IPS-20b (cell line): ENCODE results near the gene USP32.

Experiments used
- H3K27ac ChIP-seq: one replicate; pipeline ENCODE4 v1.5.1; 2013; ENCODE audit warnings: low read length
- H3K27me3 ChIP-seq: 2 replicates; pipeline ENCODE4 v1.6.1; 2013; ENCODE audit warnings: mild to moderate bottlenecking, low read length, inconsistent platforms; ENCODE audit not compliant: insufficient read depth
- H3K36me3 ChIP-seq: 2 replicates; pipeline ENCODE4 v1.6.1; 2013; ENCODE audit warnings: low read depth, mild to moderate bottlenecking, inconsistent platforms, low read length, moderate library complexity; ENCODE audit not compliant: insufficient read depth
- H3K4me1 ChIP-seq: 2 replicates; pipeline ENCODE4 v1.6.1; 2013; ENCODE audit warnings: mild to moderate bottlenecking, control low read depth, inconsistent platforms, low read length, moderate library complexity; ENCODE audit not compliant: insufficient read depth
- H3K4me3 ChIP-seq: 2 replicates; pipeline ENCODE4 v1.5.1; 2013; ENCODE audit warnings: mild to moderate bottlenecking, low read length, inconsistent platforms
- H3K9ac ChIP-seq: 2 replicates; pipeline ENCODE4 v1.6.1; 2013; ENCODE audit warnings: low read depth, mild to moderate bottlenecking, inconsistent platforms, low read length, moderate library complexity
- H3K9me3 ChIP-seq: 2 replicates; pipeline ENCODE4 v1.6.1; 2013; ENCODE audit warnings: mild to moderate bottlenecking, low read depth, low read length, inconsistent platforms; ENCODE audit not compliant: insufficient read depth

USP32 gene

GRCh38 chr17:60359415-60359814, 32.5 kb downstream of the USP32 start:
- Histone ChIP-seq H3K27ac (no peak overlapping the region), H3K36me3 (no peaks in the 10 kb centered on the region), H3K9me3 (no peaks in the 10 kb centered on the region), H3K9ac (no peak overlapping the region), H3K4me3 (no peak overlapping the region), H3K27me3 (no peaks in the 10 kb centered on the region), H3K4me1 (no peaks in the 10 kb centered on the region; the same call in 1 of the 2 replicates)

DNA sequence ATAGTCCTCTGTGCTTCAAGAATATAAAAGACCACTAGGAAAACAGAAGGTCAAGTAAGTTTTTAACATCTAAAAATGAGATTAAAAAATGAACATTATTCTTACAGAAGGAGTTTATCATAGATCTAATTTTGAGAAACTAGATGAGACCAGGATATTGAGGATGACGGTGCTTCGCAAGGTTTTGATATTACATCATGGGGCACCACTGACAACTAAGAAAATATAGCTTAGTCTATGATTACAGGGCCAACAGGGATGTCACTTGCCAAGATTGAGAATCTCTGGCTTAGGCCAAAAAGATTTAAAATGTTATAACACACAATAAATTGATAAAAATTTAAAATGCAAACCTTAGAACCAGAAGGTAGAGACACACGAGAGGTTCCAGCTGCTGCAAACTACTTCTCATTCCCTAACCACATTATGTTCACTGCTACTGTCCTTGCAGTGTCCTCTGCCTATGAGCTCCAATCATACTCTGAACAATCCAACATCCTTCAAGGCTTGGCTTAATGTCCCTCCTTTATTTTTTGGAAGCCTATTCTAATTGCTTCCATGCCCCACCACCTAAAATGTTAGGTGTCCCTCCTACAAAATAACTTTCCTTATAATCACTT, 33.2 kb downstream of the USP32 start:
- H3K4me3 ChIP-seq = no peak overlapping the region
- H3K9me3 ChIP-seq = no peaks in the 10 kb centered on the region
- H3K36me3 ChIP-seq = no peaks in the 10 kb centered on the region
- no peaks in the 10 kb centered on the region; the same call in 1 of the 2 replicates for H3K4me1 ChIP-seq
- H3K27ac ChIP-seq = no peak overlapping the region
- no peak overlapping the region for H3K9ac ChIP-seq
- H3K27me3 ChIP-seq = no peaks in the 10 kb centered on the region

DNA sequence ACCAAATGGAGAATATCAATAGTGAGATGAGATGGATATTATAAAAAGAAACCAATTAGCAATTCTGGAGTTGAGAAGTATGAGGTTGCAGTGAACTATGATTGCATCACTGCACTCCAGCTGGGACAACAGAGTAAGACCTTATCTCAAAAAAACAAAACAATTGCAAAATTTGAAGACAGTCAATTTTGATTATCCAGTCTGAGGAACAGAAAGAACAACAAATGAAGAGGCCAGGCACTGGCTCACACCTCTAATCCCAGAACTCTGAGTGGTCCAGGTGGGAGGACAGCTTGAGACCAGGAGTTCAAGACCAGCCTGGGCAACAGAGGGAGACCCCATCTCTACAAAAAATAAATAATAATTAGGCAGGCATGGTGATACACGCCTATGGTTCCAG, 35.0 kb downstream of the USP32 start:
- no peaks in the 10 kb centered on the region; the same call in 1 of the 2 replicates for H3K4me1 ChIP-seq
- no peak overlapping the region for H3K4me3 ChIP-seq
- no peaks in the 10 kb centered on the region for H3K36me3 ChIP-seq
- no peaks in the 10 kb centered on the region for H3K9me3 ChIP-seq
- H3K27me3 ChIP-seq = no peaks in the 10 kb centered on the region
- no peak overlapping the region for H3K27ac ChIP-seq
- H3K9ac ChIP-seq = no peak overlapping the region

GRCh38 chr17:60355663-60356594, 36.0 kb downstream of the USP32 start:
- Histone ChIP-seq H3K9ac (no peak overlapping the region), H3K36me3 (no peaks in the 10 kb centered on the region), H3K9me3 (no peaks in the 10 kb centered on the region), H3K27ac (no peak overlapping the region), H3K4me3 (no peak overlapping the region), H3K4me1 (no peaks in the 10 kb centered on the region; the same call in 1 of the 2 replicates), H3K27me3 (no peaks in the 10 kb centered on the region)

DNA sequence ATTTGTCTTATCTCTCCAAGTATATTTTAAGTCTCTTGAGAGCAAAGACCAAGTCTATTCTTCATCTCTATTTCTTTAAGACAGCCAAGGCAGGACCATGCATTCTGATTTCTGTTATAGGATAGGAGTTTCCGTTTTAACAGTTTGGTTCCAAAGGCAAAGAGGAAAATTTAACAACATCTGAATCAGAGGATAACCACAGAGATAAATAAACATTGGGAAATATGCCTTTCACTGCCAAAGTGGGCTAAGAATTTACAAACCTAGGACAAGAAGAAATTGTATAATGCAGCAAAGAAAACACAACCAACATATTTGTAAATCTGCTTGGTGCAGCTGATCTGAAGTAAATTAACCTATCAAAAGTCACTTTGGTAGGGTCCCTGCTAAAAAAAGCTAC, 37.7 kb downstream of the USP32 start:
- H3K4me3 ChIP-seq = no peak overlapping the region
- H3K4me1 ChIP-seq = no peaks in the 10 kb centered on the region; the same call in 1 of the 2 replicates
- H3K36me3 ChIP-seq = no peaks in the 10 kb centered on the region
- no peaks in the 10 kb centered on the region for H3K27me3 ChIP-seq
- no peak overlapping the region for H3K27ac ChIP-seq
- no peaks in the 10 kb centered on the region for H3K9me3 ChIP-seq
- H3K9ac ChIP-seq = no peak overlapping the region

DNA sequence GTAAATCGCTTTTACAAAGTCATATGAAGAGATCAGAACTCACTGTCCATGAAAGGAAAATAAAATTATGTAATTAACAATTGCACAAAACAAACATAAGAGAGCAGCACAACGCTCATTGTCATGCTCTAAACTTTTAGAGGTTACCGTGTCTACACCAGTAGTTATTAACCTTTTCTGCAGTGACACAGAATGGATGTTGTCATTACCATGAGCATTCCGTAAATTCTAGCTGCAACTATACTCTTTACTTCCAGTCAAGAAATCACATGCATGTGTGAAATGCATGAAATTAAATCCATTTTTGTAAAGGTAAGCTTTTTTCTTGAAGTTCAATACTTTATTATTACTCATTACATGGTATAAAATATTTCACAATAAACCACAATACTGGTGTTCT, 38.2 kb downstream of the USP32 start:
- no peak overlapping the region for H3K27ac ChIP-seq
- H3K9ac ChIP-seq = no peak overlapping the region
- no peaks in the 10 kb centered on the region for H3K27me3 ChIP-seq
- no peaks in the 10 kb centered on the region for H3K36me3 ChIP-seq
- no peaks in the 10 kb centered on the region; the same call in 1 of the 2 replicates for H3K4me1 ChIP-seq
- H3K9me3 ChIP-seq = no peaks in the 10 kb centered on the region
- no peak overlapping the region for H3K4me3 ChIP-seq

DNA sequence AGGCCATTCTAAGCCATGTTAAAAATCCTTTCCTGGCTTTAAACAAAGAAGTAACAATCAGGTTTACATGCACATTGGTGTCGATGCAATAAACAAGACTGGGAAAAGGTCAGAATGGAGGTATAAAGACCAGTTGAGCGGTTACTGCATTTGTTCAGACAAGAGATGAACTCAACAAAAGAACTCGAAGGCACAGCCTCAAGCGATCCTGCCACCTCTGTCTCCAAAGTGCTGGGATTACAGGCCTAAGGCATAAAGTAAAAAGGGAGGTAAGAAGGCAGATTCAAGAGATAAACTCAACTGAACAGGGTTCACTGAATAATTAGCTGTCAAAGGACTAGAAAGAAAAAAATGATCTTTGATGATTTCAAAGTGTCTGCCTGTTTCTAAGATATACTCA, 39.4 kb downstream of the USP32 start:
- no peaks in the 10 kb centered on the region; the same call in 1 of the 2 replicates for H3K4me1 ChIP-seq
- H3K27me3 ChIP-seq = no peaks in the 10 kb centered on the region
- no peaks in the 10 kb centered on the region for H3K36me3 ChIP-seq
- no peaks in the 10 kb centered on the region for H3K9me3 ChIP-seq
- no peak overlapping the region for H3K4me3 ChIP-seq
- H3K9ac ChIP-seq = no peak overlapping the region
- H3K27ac ChIP-seq = no peak overlapping the region

DNA sequence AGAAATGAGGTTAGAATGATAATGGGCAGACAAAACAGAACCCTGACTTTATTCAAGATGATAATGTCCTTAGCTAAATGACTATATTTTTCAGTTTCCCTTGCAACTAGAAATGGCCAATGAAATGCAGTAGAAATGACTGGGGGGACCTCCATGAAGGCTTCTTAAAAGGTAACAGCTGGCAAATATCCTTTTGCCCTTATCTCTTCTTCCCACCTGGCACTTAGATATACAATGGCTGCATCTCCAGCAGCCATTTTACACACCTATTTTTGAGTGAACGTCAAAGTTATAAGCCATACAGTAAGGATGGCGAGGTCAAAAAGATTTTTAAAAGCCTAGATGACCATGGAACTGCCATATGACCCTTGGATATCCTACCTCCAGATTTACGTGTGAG, 39.9 kb downstream of the USP32 start:
- no peaks in the 10 kb centered on the region for H3K9me3 ChIP-seq
- H3K27me3 ChIP-seq = no peaks in the 10 kb centered on the region
- no peaks in the 10 kb centered on the region for H3K36me3 ChIP-seq
- H3K9ac ChIP-seq = no peak overlapping the region
- H3K4me1 ChIP-seq = no peaks in the 10 kb centered on the region; the same call in 1 of the 2 replicates
- H3K27ac ChIP-seq = no peak overlapping the region
- H3K4me3 ChIP-seq = no peak overlapping the region

DNA sequence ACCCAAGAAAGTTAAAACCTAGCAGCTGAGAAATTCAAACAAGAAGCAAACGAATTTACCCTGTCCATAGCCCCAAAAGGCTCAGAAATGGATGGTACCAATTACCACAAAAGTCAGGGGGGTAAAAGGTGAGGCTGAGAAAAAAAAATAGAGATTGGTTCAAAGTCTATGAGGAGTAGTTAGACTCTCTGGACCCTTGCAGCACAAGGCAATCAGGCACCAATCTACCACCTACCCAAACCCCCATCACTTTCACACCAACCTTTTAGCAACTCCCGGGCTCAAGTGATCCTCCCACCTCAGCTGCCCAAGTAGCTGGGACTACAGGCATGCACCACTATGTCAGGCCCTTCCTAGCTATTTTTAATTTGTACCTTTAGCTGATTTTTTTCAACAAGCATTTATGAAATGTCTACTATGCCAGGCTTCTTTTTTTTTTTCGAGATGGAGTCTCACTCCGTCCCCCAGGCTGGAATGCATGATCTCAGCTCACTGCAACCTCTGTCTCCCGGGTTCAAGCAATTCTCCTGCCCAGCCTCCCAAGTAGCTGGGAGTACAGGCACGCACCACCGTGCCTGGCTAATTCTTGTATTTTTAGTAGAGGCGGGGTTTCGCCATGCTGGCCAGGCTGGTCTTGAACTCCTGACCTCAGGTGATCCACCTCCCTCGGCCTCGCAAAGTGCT, 40.8 kb downstream of the USP32 start:
- Histone ChIP-seq H3K27ac (no peak overlapping the region), H3K9me3 (no peaks in the 10 kb centered on the region), H3K9ac (no peak overlapping the region), H3K4me3 (no peak overlapping the region), H3K27me3 (no peaks in the 10 kb centered on the region), H3K4me1 (no peaks in the 10 kb centered on the region; the same call in 1 of the 2 replicates), H3K36me3 (no peaks in the 10 kb centered on the region)

DNA sequence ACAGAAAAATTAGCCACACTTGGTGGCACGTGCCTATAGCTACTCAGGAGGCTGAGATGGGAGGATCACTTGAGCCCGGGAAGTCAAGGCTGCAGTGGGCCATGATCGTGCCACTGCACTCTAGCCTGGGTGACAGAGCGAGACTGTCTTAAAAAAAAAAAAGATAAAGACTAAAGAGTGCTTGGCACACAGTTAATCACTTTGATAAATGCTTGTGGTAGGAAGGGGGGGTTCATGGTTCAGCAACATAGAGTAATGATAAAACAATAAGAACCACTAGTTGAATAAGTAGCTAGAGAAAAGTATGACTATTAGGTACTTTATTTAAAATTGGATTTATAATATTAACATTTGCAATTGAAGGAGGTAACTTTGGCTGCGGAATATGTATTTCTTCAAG, 43.3 kb downstream of the USP32 start:
- peaks cover 13% of the 10 kb centered on the region for H3K36me3 ChIP-seq
- no peak overlapping the region for H3K4me3 ChIP-seq
- H3K9me3 ChIP-seq = no peaks in the 10 kb centered on the region
- H3K27ac ChIP-seq = no peak overlapping the region
- no peaks in the 10 kb centered on the region for H3K4me1 ChIP-seq
- H3K9ac ChIP-seq = no peak overlapping the region
- H3K27me3 ChIP-seq = no peaks in the 10 kb centered on the region

GRCh38 chr17:60345233-60345632, 46.7 kb downstream of the USP32 start:
- no peaks in the 10 kb centered on the region for H3K4me1 ChIP-seq
- no peaks in the 10 kb centered on the region for H3K27me3 ChIP-seq
- H3K4me3 ChIP-seq = no peak overlapping the region
- H3K9ac ChIP-seq = no peak overlapping the region
- no peaks in the 10 kb centered on the region for H3K9me3 ChIP-seq
- no peak overlapping the region for H3K27ac ChIP-seq
- H3K36me3 ChIP-seq = peaks cover 28% of the 10 kb centered on the region
